ENCODE data around the gene CENPX. TPM values are rescaled to one million over a fixed set of nuclear protein-coding genes. Genes with fewer than 3 reads are reported as not detected.

Gene CENPX
- total and polyA plus RNA-seq, 2 of the 13 experiments (the other 11 are each of a cell fraction or from before 2014, with no cell fraction given), result 92.7 to 170 TPM

DNA sequence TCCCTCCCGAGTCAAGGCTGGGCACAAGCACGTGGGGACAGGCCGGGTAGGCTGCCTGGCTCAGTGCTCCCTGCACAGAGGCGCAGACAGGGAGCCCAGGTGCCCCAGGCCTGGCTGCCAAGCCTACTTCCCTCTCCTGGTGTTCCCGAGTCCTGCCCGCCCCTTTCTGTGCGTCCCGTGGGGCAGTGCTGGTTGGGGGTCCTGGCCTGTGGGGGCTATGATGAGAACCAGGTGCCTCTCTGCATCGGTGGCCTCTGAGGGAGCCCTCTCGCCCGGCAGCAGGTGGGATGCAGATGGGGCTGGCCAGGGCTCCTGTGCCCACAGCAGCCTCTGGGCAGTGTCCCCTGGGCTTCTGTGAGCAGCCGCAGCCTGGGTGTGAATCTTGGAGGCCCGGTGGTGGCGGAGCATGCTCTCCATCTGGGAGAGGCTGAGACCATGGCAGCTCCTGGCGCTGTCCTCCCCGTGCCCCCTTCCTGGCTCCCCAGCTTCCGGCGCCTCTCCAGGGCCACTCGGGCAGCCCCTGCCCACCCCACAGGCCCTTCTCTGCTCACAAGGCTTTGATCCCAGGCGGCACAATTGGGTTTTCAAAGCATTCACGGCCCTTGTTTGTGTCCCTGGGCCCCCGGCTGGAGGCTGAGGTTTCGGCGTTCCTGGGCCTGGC, 7.2 kb downstream of the CENPX start (continued):
- TF ChIP-seq, protein P1, sequence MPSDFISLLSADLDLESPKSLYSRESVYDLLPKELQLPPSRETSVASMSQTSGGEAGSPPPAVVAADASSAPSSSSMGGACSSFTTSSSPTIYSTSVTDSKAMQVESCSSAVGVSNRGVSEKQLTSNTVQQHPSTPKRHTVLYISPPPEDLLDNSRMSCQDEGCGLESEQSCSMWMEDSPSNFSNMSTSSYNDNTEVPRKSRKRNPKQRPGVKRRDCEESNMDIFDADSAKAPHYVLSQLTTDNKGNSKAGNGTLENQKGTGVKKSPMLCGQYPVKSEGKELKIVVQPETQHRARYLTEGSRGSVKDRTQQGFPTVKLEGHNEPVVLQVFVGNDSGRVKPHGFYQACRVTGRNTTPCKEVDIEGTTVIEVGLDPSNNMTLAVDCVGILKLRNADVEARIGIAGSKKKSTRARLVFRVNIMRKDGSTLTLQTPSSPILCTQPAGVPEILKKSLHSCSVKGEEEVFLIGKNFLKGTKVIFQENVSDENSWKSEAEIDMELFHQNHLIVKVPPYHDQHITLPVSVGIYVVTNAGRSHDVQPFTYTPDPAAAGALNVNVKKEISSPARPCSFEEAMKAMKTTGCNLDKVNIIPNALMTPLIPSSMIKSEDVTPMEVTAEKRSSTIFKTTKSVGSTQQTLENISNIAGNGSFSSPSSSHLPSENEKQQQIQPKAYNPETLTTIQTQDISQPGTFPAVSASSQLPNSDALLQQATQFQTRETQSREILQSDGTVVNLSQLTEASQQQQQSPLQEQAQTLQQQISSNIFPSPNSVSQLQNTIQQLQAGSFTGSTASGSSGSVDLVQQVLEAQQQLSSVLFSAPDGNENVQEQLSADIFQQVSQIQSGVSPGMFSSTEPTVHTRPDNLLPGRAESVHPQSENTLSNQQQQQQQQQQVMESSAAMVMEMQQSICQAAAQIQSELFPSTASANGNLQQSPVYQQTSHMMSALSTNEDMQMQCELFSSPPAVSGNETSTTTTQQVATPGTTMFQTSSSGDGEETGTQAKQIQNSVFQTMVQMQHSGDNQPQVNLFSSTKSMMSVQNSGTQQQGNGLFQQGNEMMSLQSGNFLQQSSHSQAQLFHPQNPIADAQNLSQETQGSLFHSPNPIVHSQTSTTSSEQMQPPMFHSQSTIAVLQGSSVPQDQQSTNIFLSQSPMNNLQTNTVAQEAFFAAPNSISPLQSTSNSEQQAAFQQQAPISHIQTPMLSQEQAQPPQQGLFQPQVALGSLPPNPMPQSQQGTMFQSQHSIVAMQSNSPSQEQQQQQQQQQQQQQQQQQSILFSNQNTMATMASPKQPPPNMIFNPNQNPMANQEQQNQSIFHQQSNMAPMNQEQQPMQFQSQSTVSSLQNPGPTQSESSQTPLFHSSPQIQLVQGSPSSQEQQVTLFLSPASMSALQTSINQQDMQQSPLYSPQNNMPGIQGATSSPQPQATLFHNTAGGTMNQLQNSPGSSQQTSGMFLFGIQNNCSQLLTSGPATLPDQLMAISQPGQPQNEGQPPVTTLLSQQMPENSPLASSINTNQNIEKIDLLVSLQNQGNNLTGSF (CRISPR knock-in tag; IDR thresholded peaks at IDR 0.05), result no peak
- TF ChIP-seq TFDP2 (CRISPR knock-in tag; IDR thresholded peaks at IDR 0.05) (no peak), SRSF1 (optimal IDR thresholded peaks at IDR 0.05; ENCODE audit: low read depth, low read length) (peak; percentile 88), PBX2 (CRISPR knock-in tag; IDR thresholded peaks at IDR 0.05) (no peak), PHF8 (CRISPR knock-in tag; IDR thresholded peaks at IDR 0.05) (no peak), GFI1 (CRISPR knock-in tag; IDR thresholded peaks at IDR 0.05; ENCODE audit: borderline replicate concordance) (peak; percentile 53; the same call in 1 of the 2 replicates), PITX1 (CRISPR knock-in tag; IDR thresholded peaks at IDR 0.05) (no peak), ZSCAN30 (CRISPR knock-in tag; IDR thresholded peaks at IDR 0.05) (no peak), ZNF567 (CRISPR knock-in tag; IDR thresholded peaks at IDR 0.05; ENCODE audit: borderline replicate concordance) (no peak), RBM22 (optimal IDR thresholded peaks at IDR 0.05; ENCODE audit: low read length) (peak; percentile 91), MED1 (CRISPR knock-in tag; IDR thresholded peaks at IDR 0.05) (peak; percentile 90), YEATS4 (CRISPR knock-in tag; IDR thresholded peaks at IDR 0.05; ENCODE audit: borderline replicate concordance) (no peak), ZNF10 (CRISPR knock-in tag; IDR thresholded peaks at IDR 0.05; ENCODE audit: borderline replicate concordance, low read depth) (no peak), ZNF530 (CRISPR knock-in tag; IDR thresholded peaks at IDR 0.05; ENCODE audit: low read depth) (no peak)
- TF ChIP-seq, protein P2, sequence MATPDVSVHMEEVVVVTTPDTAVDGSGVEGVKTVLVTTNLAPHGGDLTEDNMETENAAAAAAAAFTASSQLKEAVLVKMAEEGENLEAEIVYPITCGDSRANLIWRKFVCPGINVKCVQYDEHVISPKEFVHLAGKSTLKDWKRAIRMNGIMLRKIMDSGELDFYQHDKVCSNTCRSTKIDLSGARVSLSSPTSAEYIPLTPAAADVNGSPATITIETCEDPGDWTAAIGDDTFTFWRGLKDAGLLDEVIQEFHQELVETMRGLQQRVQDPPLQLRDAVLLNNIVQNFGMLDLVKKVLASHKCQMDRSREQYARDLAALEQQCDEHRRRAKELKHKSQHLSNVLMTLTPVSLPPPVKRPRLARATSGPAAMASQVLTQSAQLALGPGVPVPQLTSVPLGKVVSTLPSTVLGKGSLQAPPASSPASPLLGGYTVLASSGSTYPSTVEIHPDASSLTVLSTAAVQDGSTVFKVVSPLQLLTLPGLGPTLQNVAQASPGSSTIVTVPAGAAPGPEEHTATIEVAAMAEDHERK (CRISPR knock-in tag; IDR thresholded peaks at IDR 0.05; ENCODE audit: low read depth), result no peak
- TF ChIP-seq, protein P3, sequence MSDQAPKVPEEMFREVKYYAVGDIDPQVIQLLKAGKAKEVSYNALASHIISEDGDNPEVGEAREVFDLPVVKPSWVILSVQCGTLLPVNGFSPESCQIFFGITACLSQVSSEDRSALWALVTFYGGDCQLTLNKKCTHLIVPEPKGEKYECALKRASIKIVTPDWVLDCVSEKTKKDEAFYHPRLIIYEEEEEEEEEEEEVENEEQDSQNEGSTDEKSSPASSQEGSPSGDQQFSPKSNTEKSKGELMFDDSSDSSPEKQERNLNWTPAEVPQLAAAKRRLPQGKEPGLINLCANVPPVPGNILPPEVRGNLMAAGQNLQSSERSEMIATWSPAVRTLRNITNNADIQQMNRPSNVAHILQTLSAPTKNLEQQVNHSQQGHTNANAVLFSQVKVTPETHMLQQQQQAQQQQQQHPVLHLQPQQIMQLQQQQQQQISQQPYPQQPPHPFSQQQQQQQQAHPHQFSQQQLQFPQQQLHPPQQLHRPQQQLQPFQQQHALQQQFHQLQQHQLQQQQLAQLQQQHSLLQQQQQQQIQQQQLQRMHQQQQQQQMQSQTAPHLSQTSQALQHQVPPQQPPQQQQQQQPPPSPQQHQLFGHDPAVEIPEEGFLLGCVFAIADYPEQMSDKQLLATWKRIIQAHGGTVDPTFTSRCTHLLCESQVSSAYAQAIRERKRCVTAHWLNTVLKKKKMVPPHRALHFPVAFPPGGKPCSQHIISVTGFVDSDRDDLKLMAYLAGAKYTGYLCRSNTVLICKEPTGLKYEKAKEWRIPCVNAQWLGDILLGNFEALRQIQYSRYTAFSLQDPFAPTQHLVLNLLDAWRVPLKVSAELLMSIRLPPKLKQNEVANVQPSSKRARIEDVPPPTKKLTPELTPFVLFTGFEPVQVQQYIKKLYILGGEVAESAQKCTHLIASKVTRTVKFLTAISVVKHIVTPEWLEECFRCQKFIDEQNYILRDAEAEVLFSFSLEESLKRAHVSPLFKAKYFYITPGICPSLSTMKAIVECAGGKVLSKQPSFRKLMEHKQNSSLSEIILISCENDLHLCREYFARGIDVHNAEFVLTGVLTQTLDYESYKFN (CRISPR knock-in tag; conservative IDR thresholded peaks at IDR 0.05), result peak; percentile 70

Measured in HepG2 (cell line).